HepG2 (cell line): ENCODE measurements around the gene ZNF607. TPM values are rescaled to one million over a fixed set of nuclear protein-coding genes. Genes with fewer than 3 reads are reported as not detected.
A peak's percentile ranks its signal among the peaks of the same experiment; 100 is the strongest.

Source experiments
- HCFC1 ChIP-seq: fragments of 150-350 bp; IDR thresholded peaks from 2 replicates; pipeline ENCODE4 v1.6.1; 2014; ENCODE audit warnings: low read depth, low read length
- HOXD1 ChIP-seq: sonication (generic); formaldehyde crosslinking; IDR thresholded peaks from 2 replicates; pipeline ENCODE4 v1.5.0; 2020; ENCODE audit warnings: missing genetic modification reagents
- KDM4B ChIP-seq: sonication (generic); formaldehyde crosslinking; IDR thresholded peaks from 2 replicates; pipeline ENCODE4 v1.4.0; 2020; ENCODE audit warnings: missing genetic modification reagents
- NFYB ChIP-seq: sonication (generic); formaldehyde crosslinking; IDR thresholded peaks from 2 replicates; pipeline ENCODE4 v1.4.0; 2020; ENCODE audit warnings: missing genetic modification reagents
- PAWR ChIP-seq: sonication (generic); formaldehyde crosslinking; IDR thresholded peaks from 2 replicates; pipeline ENCODE4 v1.4.0; 2020; ENCODE audit warnings: missing genetic modification reagents, mild to moderate bottlenecking, borderline replicate concordance
- PHB2 ChIP-seq: fragments of 450-650 bp; IDR thresholded peaks from 2 replicates; pipeline ENCODE4 v1.6.1; 2018; ENCODE audit not compliant: partially characterized antibody
- SCMH1 ChIP-seq: sonication (generic); formaldehyde crosslinking; IDR thresholded peaks from 2 replicates; pipeline ENCODE4 v1.9.0; 2021; ENCODE audit warnings: missing genetic modification reagents, mild to moderate bottlenecking, borderline replicate concordance
- SNAPC5 ChIP-seq: sonication (generic); formaldehyde crosslinking; IDR thresholded peaks from 2 replicates; pipeline ENCODE4 v1.8.1; 2023; ENCODE audit warnings: mild to moderate bottlenecking, missing genetic modification reagents, borderline replicate concordance
- ZBTB37 ChIP-seq: sonication (generic); formaldehyde crosslinking; IDR thresholded peaks from 2 replicates; pipeline ENCODE4 v1.4.0; 2020; ENCODE audit warnings: mild to moderate bottlenecking, missing genetic modification reagents
- ZBTB39 ChIP-seq: sonication (generic); formaldehyde crosslinking; IDR thresholded peaks from 2 replicates; pipeline ENCODE4 v1.5.0; 2020; ENCODE audit warnings: missing genetic modification reagents
- ZFP62 ChIP-seq: sonication (generic); formaldehyde crosslinking; IDR thresholded peaks from 2 replicates; pipeline ENCODE4 v1.4.0; 2020; ENCODE audit warnings: missing genetic modification reagents
- ZKSCAN5 ChIP-seq: sonication (generic); formaldehyde crosslinking; IDR thresholded peaks from 2 replicates; pipeline ENCODE4 v1.5.1; 2020; ENCODE audit warnings: mild to moderate bottlenecking, missing genetic modification reagents
- ZNF12 ChIP-seq: sonication (generic); formaldehyde crosslinking; IDR thresholded peaks from 2 replicates; pipeline ENCODE4 v1.5.0; 2020; ENCODE audit warnings: missing genetic modification reagents
- ZNF207 ChIP-seq: fragments of 450-650 bp; IDR thresholded peaks from 2 replicates; pipeline ENCODE4 v1.6.1; 2016; ENCODE audit warnings: antibody characterized with exemption, borderline replicate concordance
- ZNF274 ChIP-seq: sonication (generic); formaldehyde crosslinking; IDR thresholded peaks from 2 replicates; pipeline ENCODE4 v1.5.1; 2020; ENCODE audit warnings: mild to moderate bottlenecking, missing genetic modification reagents
- ZNF33B ChIP-seq: sonication (generic); formaldehyde crosslinking; IDR thresholded peaks from 2 replicates; pipeline ENCODE4 v1.5.1; 2020; ENCODE audit warnings: mild to moderate bottlenecking, missing genetic modification reagents
- ZNF431 ChIP-seq: sonication (generic); formaldehyde crosslinking; IDR thresholded peaks from 2 replicates; pipeline ENCODE4 v1.9.0; 2022; ENCODE audit warnings: missing genetic modification reagents, low read depth, mild to moderate bottlenecking, borderline replicate concordance
- ZSCAN25 ChIP-seq: sonication (generic); formaldehyde crosslinking; IDR thresholded peaks from 2 replicates; pipeline ENCODE4 v1.8.0; 2022; ENCODE audit warnings: mild to moderate bottlenecking, missing genetic modification reagents
- ZSCAN31 ChIP-seq: sonication (generic); formaldehyde crosslinking; IDR thresholded peaks from 2 replicates; pipeline ENCODE4 v1.5.0; 2020; ENCODE audit warnings: low read depth, mild to moderate bottlenecking, missing genetic modification reagents
- polyA plus RNA-seq, 8 experiments: library from polyadenylated mRNA; depleted of rRNA in 3 of 8; stranded (reverse) in 7 of 8; unstranded in 1 of 8; fragments of >200 nt; fragmentation: Illumina TruSeq in 4 of 8; extraction: Trizol in 4 of 8; gene quantifications; 2 replicates each; pipeline versions ENCODE4 v1.2.1 to v1.2.3, GENCODE V29; 2011 to 2016; ENCODE audit warnings: low read depth in 4 of 8, missing spikeins in 1 of 8, mixed read lengths in 1 of 8; ENCODE audit not compliant: insufficient read depth in 1 of 8
- total RNA-seq, 5 experiments: library from RNA; depleted of rRNA; stranded (reverse); fragments of >200 nt; fragmentation: Illumina TruSeq; extraction: Trizol; gene quantifications; 2 replicates each; pipeline ENCODE4 v1.2.3, GENCODE V29; 2016; ENCODE audit warnings: low read depth in 1 of 5
- TF ChIP-seq, protein P1 (sequence below): sonication (generic); formaldehyde crosslinking; IDR thresholded peaks from 2 replicates; pipeline ENCODE4 v1.8.1; 2022; ENCODE audit warnings: low read depth, mild to moderate bottlenecking, missing genetic modification reagents
- TF ChIP-seq, protein P2 (sequence below): sonication (generic); formaldehyde crosslinking; IDR thresholded peaks from 2 replicates; pipeline ENCODE4 v1.8.0; 2022; ENCODE audit warnings: mild to moderate bottlenecking, missing genetic modification reagents, borderline replicate concordance
- TF ChIP-seq, protein P3 (sequence below): IDR thresholded peaks from 2 replicates; pipeline ENCODE4 v1.6.1; 2016; ENCODE audit warnings: low read depth, borderline replicate concordance

ZNF607 gene
- total and polyA plus RNA-seq, 2 of the 13 experiments (the other 11 are each of a cell fraction or from before 2014, with no cell fraction given), result 3.8 to 8.3 TPM

DNA sequence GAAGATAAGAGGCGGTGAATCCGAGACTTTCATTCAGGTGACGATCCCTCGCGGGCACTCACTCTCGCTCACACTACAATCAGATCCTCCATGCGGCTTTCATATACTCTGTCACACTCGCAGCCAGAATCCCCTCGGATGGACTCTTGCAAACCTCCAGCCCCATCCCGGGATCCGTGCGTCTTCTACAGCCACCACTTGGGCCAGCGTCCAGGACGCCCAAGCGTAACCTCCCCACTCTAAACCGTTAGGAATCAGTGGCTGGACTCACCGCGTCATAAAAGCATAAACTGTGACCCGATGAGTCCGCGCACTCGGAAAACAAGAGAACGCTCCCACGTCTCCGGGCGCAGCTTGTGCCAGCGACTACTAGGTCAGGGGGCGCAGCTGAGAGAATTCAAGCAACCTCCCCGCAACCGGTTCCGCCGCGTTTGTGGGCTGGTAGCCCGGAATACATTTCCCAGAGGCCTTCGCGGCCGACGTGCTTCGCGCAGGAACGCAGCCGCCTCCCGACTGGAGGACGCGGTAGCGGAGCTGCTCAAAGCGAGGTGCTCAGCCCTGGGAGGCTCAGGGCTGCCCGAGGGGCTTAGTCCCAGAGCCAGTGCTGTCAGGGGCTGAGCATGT lies 27.6 kb downstream of the ZNF607 start (continued):
- TF ChIP-seq, protein P1, sequence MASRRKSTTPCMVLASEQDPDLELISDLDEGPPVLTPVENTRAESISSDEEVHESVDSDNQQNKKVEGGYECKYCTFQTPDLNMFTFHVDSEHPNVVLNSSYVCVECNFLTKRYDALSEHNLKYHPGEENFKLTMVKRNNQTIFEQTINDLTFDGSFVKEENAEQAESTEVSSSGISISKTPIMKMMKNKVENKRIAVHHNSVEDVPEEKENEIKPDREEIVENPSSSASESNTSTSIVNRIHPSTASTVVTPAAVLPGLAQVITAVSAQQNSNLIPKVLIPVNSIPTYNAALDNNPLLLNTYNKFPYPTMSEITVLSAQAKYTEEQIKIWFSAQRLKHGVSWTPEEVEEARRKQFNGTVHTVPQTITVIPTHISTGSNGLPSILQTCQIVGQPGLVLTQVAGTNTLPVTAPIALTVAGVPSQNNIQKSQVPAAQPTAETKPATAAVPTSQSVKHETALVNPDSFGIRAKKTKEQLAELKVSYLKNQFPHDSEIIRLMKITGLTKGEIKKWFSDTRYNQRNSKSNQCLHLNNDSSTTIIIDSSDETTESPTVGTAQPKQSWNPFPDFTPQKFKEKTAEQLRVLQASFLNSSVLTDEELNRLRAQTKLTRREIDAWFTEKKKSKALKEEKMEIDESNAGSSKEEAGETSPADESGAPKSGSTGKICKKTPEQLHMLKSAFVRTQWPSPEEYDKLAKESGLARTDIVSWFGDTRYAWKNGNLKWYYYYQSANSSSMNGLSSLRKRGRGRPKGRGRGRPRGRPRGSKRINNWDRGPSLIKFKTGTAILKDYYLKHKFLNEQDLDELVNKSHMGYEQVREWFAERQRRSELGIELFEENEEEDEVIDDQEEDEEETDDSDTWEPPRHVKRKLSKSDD (CRISPR knock-in tag), result peak; percentile 87
- peak; percentile 70; the same call in 1 of the 2 replicates for TF ChIP-seq KDM4B (CRISPR knock-in tag)
- peak; percentile 67; the same call in 1 of the 2 replicates for TF ChIP-seq ZSCAN31 (CRISPR knock-in tag)
- no peak for TF ChIP-seq HOXD1 (CRISPR knock-in tag)
- peak; percentile 41; the same call in 1 of the 2 replicates for TF ChIP-seq ZSCAN25 (CRISPR knock-in tag)
- peak; percentile 39; the same call in 1 of the 2 replicates for TF ChIP-seq ZNF431 (CRISPR knock-in tag)
- TF ChIP-seq NFYB (CRISPR knock-in tag), result peak; percentile 60
- no peak for TF ChIP-seq ZKSCAN5
- TF ChIP-seq ZBTB37 (CRISPR knock-in tag), result no peak
- TF ChIP-seq ZNF274 (CRISPR knock-in tag), result peak; percentile 51; the same call in 1 of the 2 replicates
- TF ChIP-seq SNAPC5, result 0 out of 2 replicates have a peak, but pooled peaks have one; percentile 54
- TF ChIP-seq, protein P2, sequence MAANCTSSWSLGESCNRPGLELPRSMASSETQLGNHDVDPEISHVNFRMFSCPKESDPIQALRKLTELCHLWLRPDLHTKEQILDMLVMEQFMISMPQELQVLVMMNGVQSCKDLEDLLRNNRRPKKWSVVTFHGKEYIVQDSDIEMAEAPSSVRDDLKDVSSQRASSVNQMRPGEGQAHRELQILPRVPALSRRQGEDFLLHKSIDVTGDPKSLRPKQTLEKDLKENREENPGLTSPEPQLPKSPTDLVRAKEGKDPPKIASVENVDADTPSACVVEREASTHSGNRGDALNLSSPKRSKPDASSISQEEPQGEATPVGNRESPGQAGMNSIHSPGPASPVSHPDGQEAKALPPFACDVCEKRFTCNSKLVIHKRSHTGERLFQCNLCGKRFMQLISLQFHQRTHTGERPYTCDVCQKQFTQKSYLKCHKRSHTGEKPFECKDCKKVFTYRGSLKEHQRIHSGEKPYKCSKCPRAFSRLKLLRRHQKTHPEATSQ (CRISPR knock-in tag), result 0 out of 2 replicates have a peak, but pooled peaks have one; percentile 22
- TF ChIP-seq SCMH1, result no peak
- TF ChIP-seq ZNF12 (CRISPR knock-in tag), result 0 out of 2 replicates have a peak, but pooled peaks have one; percentile 48
- TF ChIP-seq ZNF207, result no peak
- TF ChIP-seq PAWR (CRISPR knock-in tag), result no peak
- no peak for TF ChIP-seq ZBTB39 (CRISPR knock-in tag)
- peak; percentile 68; the same call in 1 of the 2 replicates for TF ChIP-seq HCFC1
- TF ChIP-seq ZFP62 (CRISPR knock-in tag), result no peak
- TF ChIP-seq ZNF33B (CRISPR knock-in tag), result no peak
- TF ChIP-seq PHB2, result no peak
- TF ChIP-seq, protein P3, sequence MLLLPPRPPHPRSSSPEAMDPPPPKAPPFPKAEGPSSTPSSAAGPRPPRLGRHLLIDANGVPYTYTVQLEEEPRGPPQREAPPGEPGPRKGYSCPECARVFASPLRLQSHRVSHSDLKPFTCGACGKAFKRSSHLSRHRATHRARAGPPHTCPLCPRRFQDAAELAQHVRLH (CRISPR knock-in tag), result peak; percentile 94; the same call in 1 of the 2 replicates
